Diencephalon (tissue), 1 donor: Measurements from ENCODE around the gene DSTYK. TPM values are rescaled to one million over a fixed set of nuclear protein-coding genes. Genes with fewer than 3 reads are reported as not detected.

Source experiments
- total RNA-seq: library from RNA; depleted of rRNA; stranded (reverse); fragments of >200 nt; gene quantifications from one replicate; pipeline ENCODE4 v1.2.3, GENCODE V29; 2014

DSTYK gene
- total RNA-seq, result 29.3 TPM

GRCh38 chr1:205211169-205211838 is at the start of gene DSTYK:
DSTYK (minus strand) TSS chr1:205211702; CDS start chr1:205211535, 167 bp downstream.

GRCh38 chr1:205227584-205228013 is 16.1 kb upstream of the DSTYK start, which contains the start of gene TMCC2:
TMCC2 (plus strand) TSS chr1:205227946; CDS start chr1:205228565, 619 bp downstream.

GRCh38 chr1:205121660-205122488 is 89.6 kb downstream of the DSTYK start, which contains the start of gene RBBP5:
RBBP5 (minus strand) TSS chr1:205121978; CDS start chr1:205121873, 105 bp downstream.

Other genes starting within 250 kb of the DSTYK start
- gene CNTN2, start 168.5 kb downstream of the DSTYK start, total RNA-seq, result 37.6 TPM
- 3.9 TPM for gene TMEM81, start 127.2 kb downstream of the DSTYK start, total RNA-seq
- gene RBBP5, start 89.7 kb downstream of the DSTYK start, total RNA-seq, result 24.0 TPM
- gene TMCC2, start 16.2 kb upstream of the DSTYK start, total RNA-seq, result 38.3 TPM
- 0.92 TPM for gene NUAK2, start 110.0 kb upstream of the DSTYK start, total RNA-seq
- 28.8 TPM for gene KLHDC8A, start 145.2 kb upstream of the DSTYK start, total RNA-seq
- 4.6 TPM for gene LEMD1, start 210.4 kb upstream of the DSTYK start, total RNA-seq
- gene BLACAT1, start 244.3 kb upstream of the DSTYK start, total RNA-seq, result 1.4 TPM